Right lobe of liver (tissue), 6 donors: ENCODE data around the gene KCNQ5. TPM values are rescaled to one million over a fixed set of nuclear protein-coding genes. Genes with fewer than 3 reads are reported as not detected.

ENCODE experiments used
- ATAC-seq, 4 donors: fragments of 200-7000 bp; cut with Tn5 transposase; one replicate each; pipeline ENCODE4 v1.9.1; 2020; ENCODE audit warnings: mild to moderate bottlenecking in 4 of 4, moderate library complexity in 4 of 4
- DNase-seq, 3 donors: peaks; one replicate each; pipeline ENCODE4 v3.0.0-alpha.2; 2020
- H3K27ac ChIP-seq, 3 donors: fragments of 200-600 bp; one replicate each; pipeline ENCODE4 v1.8.0; 2022
- H3K27me3 ChIP-seq, 2 donors: fragments of 200-600 bp; one replicate each; pipeline ENCODE4 v1.8.0; 2022
- H3K36me3 ChIP-seq, 4 donors: fragments of 200-600 bp; sonication (generic) in 1 of 4; one replicate each; pipeline versions ENCODE4 v1.5.1 to v1.8.0; 2017 to 2022; ENCODE audit warnings: control low read depth in 1 of 4
- H3K4me1 ChIP-seq, 4 donors: fragments of 200-600 bp; sonication (generic) in 1 of 4; one replicate each; pipeline versions ENCODE4 v1.5.1 to v1.8.0; 2017 to 2022; ENCODE audit warnings: control low read depth in 1 of 4
- H3K4me3 ChIP-seq, 3 donors: fragments of 200-600 bp; one replicate each; pipeline ENCODE4 v1.8.0; 2022
- H3K9me3 ChIP-seq, 4 donors: fragments of 200-600 bp; sonication (generic) in 1 of 4; one replicate each; pipeline versions ENCODE4 v1.5.1 to v1.8.0; 2017 to 2022; ENCODE audit warnings: control low read depth in 1 of 4
- POLR2A ChIP-seq: fragments of 450-650 bp; IDR thresholded peaks from one replicate; pipeline ENCODE4 v1.6.1; 2017; ENCODE audit warnings: antibody characterized with exemption, mild to moderate bottlenecking
- WGBS: methylation state at CpG from one replicate; pipeline ENCODE4 v1.1.6; 2018; ENCODE audit warnings: low coverage, low lambda C conversion rate; ENCODE audit not compliant: insufficient coverage; ENCODE audit errors: missing lambda C conversion rate; 5-methylcytosine and 5-hydroxymethylcytosine counted together
- intact Hi-C, 2 donors: fragments of 100-400 bp; cut with DNase I; formaldehyde crosslinking; loops; one replicate each; pipeline versions ENCODE4 v1.11.2 to v1.14.1; 2022
- total RNA-seq, 6 experiments: library from RNA; depleted of rRNA in 2 of 6; stranded (reverse); fragments of >200 nt in 2 of 6; fragmentation: NEBNext Ultra II Directional in 3 of 6; extraction: Animal tissue kit (Norgen Biotek cat#: 25700) in 3 of 6; gene quantifications; one replicate each; pipeline versions ENCODE4 v1.1.0 to v1.2.4, GENCODE V29; 2016 to 2023
- TF ChIP-seq, protein P1 (sequence below), 4 donors: fragments of 200-600 bp in 3 of 4; fragments of 450-650 bp in 1 of 4; IDR thresholded peaks; one replicate each; pipeline versions ENCODE4 v1.5.1 to v1.8.0; 2016 to 2022; ENCODE audit warnings: antibody characterized with exemption in 4 of 4, mild to moderate bottlenecking in 2 of 4
- donor health status: DM: no; HTN: yes; CAD: no.
- donor health status: DM: no; HTN: no; CAD: no.
- donor health status: DM: no; HTN: no; CAD: no.
- donor health status: DM: no; HTN: yes; CAD: no.
- donor health status: DM: no; HTN: yes; CAD: no.

KCNQ5 gene
- total RNA-seq, 6 experiments from 2014 or later: 0.04 to 0.11 TPM; not detected in 4

DNA sequence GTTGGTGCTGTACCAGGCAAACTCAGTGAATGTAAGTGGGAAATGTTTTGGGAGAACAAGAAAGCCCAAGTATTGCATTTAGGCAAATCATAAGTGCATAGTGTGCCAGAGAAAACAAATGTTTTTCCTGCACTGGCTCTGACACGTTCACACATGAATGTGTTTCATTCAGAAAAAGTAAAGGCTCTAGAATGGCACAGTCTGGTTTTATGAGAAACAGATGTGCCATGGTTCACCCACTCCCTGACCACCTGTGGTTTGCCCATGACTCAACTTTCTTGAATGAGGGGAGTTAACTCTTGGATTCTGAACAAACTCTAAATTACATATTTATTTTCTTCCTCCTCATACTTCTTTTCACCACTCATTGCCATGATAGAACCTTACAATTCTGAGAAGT, 126.9 kb downstream of the KCNQ5 start:
- intact Hi-C loops: no loop called here
- H3K27ac ChIP-seq: no peak overlapping the region
- no peak for ATAC-seq
- 29% methylated on average over 1 of the region's 1 CpG for WGBS
- TF ChIP-seq, protein P1, sequence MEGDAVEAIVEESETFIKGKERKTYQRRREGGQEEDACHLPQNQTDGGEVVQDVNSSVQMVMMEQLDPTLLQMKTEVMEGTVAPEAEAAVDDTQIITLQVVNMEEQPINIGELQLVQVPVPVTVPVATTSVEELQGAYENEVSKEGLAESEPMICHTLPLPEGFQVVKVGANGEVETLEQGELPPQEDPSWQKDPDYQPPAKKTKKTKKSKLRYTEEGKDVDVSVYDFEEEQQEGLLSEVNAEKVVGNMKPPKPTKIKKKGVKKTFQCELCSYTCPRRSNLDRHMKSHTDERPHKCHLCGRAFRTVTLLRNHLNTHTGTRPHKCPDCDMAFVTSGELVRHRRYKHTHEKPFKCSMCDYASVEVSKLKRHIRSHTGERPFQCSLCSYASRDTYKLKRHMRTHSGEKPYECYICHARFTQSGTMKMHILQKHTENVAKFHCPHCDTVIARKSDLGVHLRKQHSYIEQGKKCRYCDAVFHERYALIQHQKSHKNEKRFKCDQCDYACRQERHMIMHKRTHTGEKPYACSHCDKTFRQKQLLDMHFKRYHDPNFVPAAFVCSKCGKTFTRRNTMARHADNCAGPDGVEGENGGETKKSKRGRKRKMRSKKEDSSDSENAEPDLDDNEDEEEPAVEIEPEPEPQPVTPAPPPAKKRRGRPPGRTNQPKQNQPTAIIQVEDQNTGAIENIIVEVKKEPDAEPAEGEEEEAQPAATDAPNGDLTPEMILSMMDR (IDR thresholded peaks at IDR 0.05): no peak
- no peak for TF ChIP-seq POLR2A
- H3K27me3 ChIP-seq: no peaks in the 10 kb centered on the region
- no peak for DNase-seq
- H3K4me1 ChIP-seq: no peaks in the 10 kb centered on the region
- no peak overlapping the region for H3K4me3 ChIP-seq
- no peaks in the 10 kb centered on the region for H3K9me3 ChIP-seq
- H3K36me3 ChIP-seq: no peaks in the 10 kb centered on the region

DNA sequence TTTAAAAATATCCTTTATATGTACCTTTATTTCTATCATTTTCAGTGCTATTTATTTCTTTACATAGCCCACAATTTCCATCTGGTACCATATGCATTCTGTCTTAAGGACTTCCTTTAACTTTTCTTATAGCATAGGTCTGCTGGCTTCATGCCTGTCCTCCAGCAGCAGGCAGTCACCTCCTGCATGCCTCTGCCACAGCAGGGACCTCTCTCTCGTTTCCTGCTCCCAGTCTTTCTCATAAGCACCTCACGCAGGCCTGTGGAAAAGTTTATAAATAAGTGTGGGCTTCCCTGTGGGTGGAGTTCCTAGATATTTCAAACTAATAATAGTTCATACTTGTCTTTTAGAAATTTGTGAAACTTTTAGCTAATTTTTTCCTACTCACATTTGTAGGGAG, 133.9 kb downstream of the KCNQ5 start:
- no peaks in the 10 kb centered on the region for H3K36me3 ChIP-seq
- intact Hi-C loops: no loop called here
- WGBS: 66% methylated on average over 2 of the region's 2 CpGs
- TF ChIP-seq, protein P1 (IDR thresholded peaks at IDR 0.05): no peak
- TF ChIP-seq POLR2A: no peak
- ATAC-seq: no peak
- H3K4me1 ChIP-seq: peaks cover 0 to 4% (median 0%) of the 10 kb centered on the region in 4 donors
- no peaks in the 10 kb centered on the region for H3K9me3 ChIP-seq
- H3K27ac ChIP-seq: no peak overlapping the region
- H3K27me3 ChIP-seq: no peaks in the 10 kb centered on the region
- no peak for DNase-seq
- no peak overlapping the region for H3K4me3 ChIP-seq

DNA sequence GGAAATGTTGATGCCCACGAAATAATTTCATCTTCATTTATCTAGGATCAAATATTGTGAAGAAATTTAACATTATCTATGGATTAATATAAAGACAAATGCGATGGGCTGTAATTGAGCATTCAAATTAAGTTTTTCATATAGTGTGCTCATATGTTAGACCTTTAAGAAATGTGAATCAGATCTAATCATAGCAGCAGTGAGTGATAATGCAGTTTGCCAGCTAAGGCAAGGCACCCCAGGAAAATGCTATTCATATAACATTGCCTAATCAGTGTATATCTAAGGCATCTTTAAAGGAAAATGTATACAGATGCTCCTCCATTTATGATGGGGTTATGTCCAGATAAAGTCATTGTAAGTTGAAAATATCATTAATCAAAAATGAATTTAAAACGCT, 135.2 kb downstream of the KCNQ5 start:
- DNase-seq (no peak), ATAC-seq (no peak)
- WGBS: 55% methylated on average over 3 of the region's 3 CpGs
- Histone ChIP-seq H3K4me1 (peaks cover 0 to 4% (median 0%) of the 10 kb centered on the region in 4 donors), H3K4me3 (no peak overlapping the region), H3K27ac (no peak overlapping the region), H3K9me3 (no peaks in the 10 kb centered on the region), H3K27me3 (no peaks in the 10 kb centered on the region), H3K36me3 (no peaks in the 10 kb centered on the region)
- intact Hi-C loops: no loop called here
- TF ChIP-seq POLR2A: no peak
- TF ChIP-seq, protein P1 (IDR thresholded peaks at IDR 0.05): no peak

DNA sequence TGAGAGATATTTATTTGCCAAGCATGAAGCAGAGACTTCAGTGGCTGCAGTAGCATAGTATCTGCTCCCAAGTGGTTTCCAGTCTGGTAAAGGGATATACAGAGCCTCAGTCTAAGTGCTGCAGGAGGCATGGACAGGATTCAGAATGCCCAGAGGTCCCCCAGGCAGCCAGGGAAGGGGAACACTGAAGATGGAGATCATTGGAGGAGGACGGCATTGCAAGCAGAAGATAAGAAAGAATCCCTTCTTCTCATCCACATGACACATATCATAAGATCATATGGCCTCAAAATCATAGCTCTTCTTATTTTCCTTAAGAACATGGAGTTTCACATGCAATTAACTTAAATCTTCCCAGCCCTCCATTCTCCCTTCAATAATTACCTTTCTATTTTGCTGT, 136.1 kb downstream of the KCNQ5 start:
- Histone ChIP-seq H3K4me1 (peaks cover 0 to 4% (median 0%) of the 10 kb centered on the region in 4 donors), H3K27ac (no peak overlapping the region), H3K27me3 (no peaks in the 10 kb centered on the region), H3K9me3 (no peaks in the 10 kb centered on the region), H3K4me3 (no peak overlapping the region), H3K36me3 (no peaks in the 10 kb centered on the region)
- intact Hi-C loops: no loop called here
- WGBS: 44% methylated on average over 1 of the region's 1 CpG
- DNase-seq (no peak), ATAC-seq (no peak)
- TF ChIP-seq POLR2A: no peak
- TF ChIP-seq, protein P1 (IDR thresholded peaks at IDR 0.05): no peak

DNA sequence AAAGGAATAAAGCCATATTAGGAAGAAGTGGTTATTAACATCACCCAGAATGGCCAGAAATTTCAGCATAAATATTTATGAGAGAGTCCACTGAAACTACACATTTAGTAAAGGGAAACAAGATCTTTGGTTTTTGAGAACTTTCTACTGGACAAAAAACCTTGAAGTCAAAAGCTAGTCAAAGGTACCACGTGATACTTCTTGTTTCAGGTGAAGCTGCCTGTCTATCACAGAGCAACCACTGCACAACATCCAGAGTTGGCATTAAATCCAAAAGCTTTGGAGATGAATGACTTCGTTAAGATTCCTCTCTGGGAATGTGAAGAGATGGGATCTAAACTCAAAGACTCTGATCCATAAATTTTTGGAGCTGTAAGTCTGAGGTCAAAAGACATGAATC, 137.0 kb downstream of the KCNQ5 start:
- no peak overlapping the region for H3K27ac ChIP-seq
- no peak overlapping the region for H3K4me3 ChIP-seq
- no peaks in the 10 kb centered on the region for H3K27me3 ChIP-seq
- no peaks in the 10 kb centered on the region for H3K36me3 ChIP-seq
- intact Hi-C loops: no loop called here
- H3K4me1 ChIP-seq: peaks cover 0 to 4% (median 0%) of the 10 kb centered on the region in 4 donors
- DNase-seq: no peak
- ATAC-seq: no peak
- TF ChIP-seq, protein P1 (IDR thresholded peaks at IDR 0.05): no peak
- no peak for TF ChIP-seq POLR2A
- H3K9me3 ChIP-seq: no peaks in the 10 kb centered on the region
- 59% methylated on average over 2 of the region's 2 CpGs for WGBS
